Karpas-422 (cell line): ENCODE results near the gene DIPK2B. TPM values are rescaled to one million over a fixed set of nuclear protein-coding genes. Genes with fewer than 3 reads are reported as not detected.

ENCODE experiments used
- DNase-seq: peaks from one replicate; pipeline ENCODE4 v3.0.0-alpha.2; 2015
- H2AFZ ChIP-seq: fragments of 200-600 bp; sonication (generic); 2 replicates; pipeline ENCODE4 v1.6.1; 2014; ENCODE audit warnings: antibody characterized with exemption, low read length, mixed read lengths
- H3K27ac ChIP-seq: fragments of 200-600 bp; sonication (generic); 2 replicates; pipeline ENCODE4 v1.5.1; 2014; ENCODE audit warnings: mild to moderate bottlenecking, low read length, moderate library complexity
- H3K27me3 ChIP-seq: fragments of 200-600 bp; sonication (generic); 2 replicates; pipeline ENCODE4 v1.6.1; 2014; ENCODE audit warnings: low read length, mixed read lengths
- H3K36me3 ChIP-seq: fragments of 200-600 bp; sonication (generic); 2 replicates; pipeline ENCODE4 v1.6.1; 2014; ENCODE audit warnings: low read length, mixed read lengths; ENCODE audit not compliant: insufficient read depth
- H3K4me1 ChIP-seq: fragments of 200-600 bp; sonication (generic); 2 replicates; pipeline ENCODE4 v1.6.1; 2014; ENCODE audit warnings: mild to moderate bottlenecking, low read length, mixed read lengths
- H3K4me2 ChIP-seq: fragments of 200-600 bp; sonication (generic); 2 replicates; pipeline ENCODE4 v1.6.1; 2014; ENCODE audit warnings: low read length, low read depth, mild to moderate bottlenecking; ENCODE audit not compliant: poor library complexity, severe bottlenecking
- H3K4me3 ChIP-seq: fragments of 200-600 bp; sonication (generic); 2 replicates; pipeline ENCODE4 v1.5.1; 2014; ENCODE audit warnings: mild to moderate bottlenecking, antibody characterized with exemption, low read length, mixed read lengths
- H3K79me2 ChIP-seq: fragments of 200-600 bp; sonication (generic); 2 replicates; pipeline ENCODE4 v1.6.1; 2014; ENCODE audit warnings: mild to moderate bottlenecking, low read length, mixed read lengths
- H3K9ac ChIP-seq: fragments of 200-600 bp; sonication (generic); 2 replicates; pipeline ENCODE4 v1.6.0; 2014; ENCODE audit warnings: low read length
- H3K9me2 ChIP-seq: fragments of 200-600 bp; sonication (generic), shearing (Covaris generic); replicated peaks from 2 replicates; pipeline ENCODE4 v1.6.0; 2014; ENCODE audit warnings: mild to moderate bottlenecking, low read length, moderate library complexity; ENCODE audit not compliant: insufficient read depth
- H3K9me3 ChIP-seq: fragments of 300-700, 200-600 bp; sonication (generic); 2 replicates; pipeline ENCODE4 v1.6.1; 2014; ENCODE audit warnings: low read length, mixed read lengths
- H4K20me1 ChIP-seq: fragments of 200-600 bp; sonication (generic); 2 replicates; pipeline ENCODE4 v1.6.1; 2014; ENCODE audit warnings: mild to moderate bottlenecking, antibody characterized with exemption, low read length, low read depth; ENCODE audit not compliant: insufficient read depth
- total RNA-seq: library from RNA; depleted of rRNA; stranded (reverse); fragments of >200 nt; shearing (Covaris generic); gene quantifications from 2 replicates; pipeline ENCODE4 v1.2.3, GENCODE V29; 2014; ENCODE audit warnings: low replicate concordance

Gene DIPK2B
- total RNA-seq, 1 experiment from 2014 or later: not detected

DNA sequence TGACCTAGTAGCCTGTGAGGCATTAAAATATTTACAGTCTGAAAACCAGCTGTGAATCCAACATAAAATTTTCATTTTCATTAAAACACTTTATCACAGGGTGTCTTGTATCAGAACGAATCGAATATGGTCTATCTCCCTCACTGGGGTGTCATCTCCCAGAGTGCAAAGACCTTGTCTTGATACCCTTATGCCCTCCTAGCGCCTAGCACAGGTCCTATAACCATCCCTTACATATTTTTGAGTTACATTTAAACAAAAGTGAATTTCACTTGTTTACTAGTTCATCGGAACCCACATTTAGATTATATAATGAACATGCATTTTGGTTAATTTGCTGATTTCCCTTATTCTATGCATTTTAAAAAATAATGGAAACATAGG, 14.0 kb downstream of the DIPK2B start:
- peaks cover 4% of the 10 kb centered on the region; the same call in 1 of the 2 replicates for H3K4me1 ChIP-seq
- no peaks in the 10 kb centered on the region for H3K9me3 ChIP-seq
- no peaks in the 10 kb centered on the region for H3K36me3 ChIP-seq
- no peak overlapping the region for H2AFZ ChIP-seq
- H3K27me3 ChIP-seq: no peaks in the 10 kb centered on the region
- DNase-seq: no peak
- H4K20me1 ChIP-seq: no peaks in the 10 kb centered on the region
- no peaks in the 10 kb centered on the region for H3K79me2 ChIP-seq
- H3K9me2 ChIP-seq: no peaks in the 10 kb centered on the region
- no peak overlapping the region for H3K4me3 ChIP-seq
- no peak overlapping the region for H3K27ac ChIP-seq
- H3K9ac ChIP-seq: no peak overlapping the region
- H3K4me2 ChIP-seq: no peak overlapping the region

DNA sequence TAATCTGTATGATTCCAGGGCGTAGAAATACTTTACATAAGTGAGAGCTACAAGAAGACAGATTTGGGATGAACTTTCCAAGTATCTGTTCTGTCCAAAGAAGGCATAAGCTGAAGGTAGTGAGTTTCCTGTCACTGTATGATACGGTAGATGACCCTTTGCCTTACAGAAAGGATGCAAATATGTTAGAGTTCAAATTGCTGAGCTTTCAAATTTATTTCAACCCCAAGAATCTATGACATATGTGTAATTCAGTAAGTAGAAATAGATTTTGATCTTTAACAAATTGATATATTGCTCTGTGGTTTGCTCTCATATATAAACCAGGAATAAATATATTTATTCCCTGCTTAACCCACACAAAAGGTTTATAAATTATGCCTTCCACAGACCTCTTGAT, 16.5 kb downstream of the DIPK2B start:
- Histone ChIP-seq H4K20me1 (no peaks in the 10 kb centered on the region), H2AFZ (no peak overlapping the region)

DNA sequence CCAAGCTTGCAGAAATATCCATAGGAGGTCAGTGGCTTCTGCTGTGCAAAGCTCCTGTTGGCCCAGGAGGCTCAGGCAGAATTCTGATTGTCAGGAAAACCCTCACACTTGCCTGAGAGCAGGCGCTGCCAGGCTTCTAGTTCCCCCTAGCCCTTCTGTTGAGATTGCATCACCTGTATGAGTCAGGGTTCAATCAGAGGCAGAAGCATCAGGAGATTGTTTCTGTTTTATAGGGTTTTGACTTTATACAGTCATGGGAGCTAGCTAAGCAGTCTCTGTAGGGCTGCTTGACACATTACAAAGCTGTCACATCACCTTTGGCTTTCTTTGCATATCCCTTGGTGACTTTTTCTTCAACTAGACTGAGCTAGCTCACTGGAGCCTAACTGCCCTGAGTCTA, 27.8 kb downstream of the DIPK2B start:
- Histone ChIP-seq H3K9me2 (no peaks in the 10 kb centered on the region), H3K4me2 (no peak overlapping the region), H3K9ac (no peak overlapping the region), H3K36me3 (no peaks in the 10 kb centered on the region), H3K4me3 (no peak overlapping the region), H3K27ac (no peak overlapping the region), H3K4me1 (peaks cover 6% of the 10 kb centered on the region), H2AFZ (no peak overlapping the region), H3K9me3 (no peaks in the 10 kb centered on the region), H4K20me1 (no peaks in the 10 kb centered on the region), H3K27me3 (no peaks in the 10 kb centered on the region), H3K79me2 (no peaks in the 10 kb centered on the region)
- peak; percentile 56 for DNase-seq

More for the DNA sequence above, 16.5 kb downstream of the DIPK2B start:
- Histone ChIP-seq H3K79me2 (no peaks in the 10 kb centered on the region), H3K9me3 (no peaks in the 10 kb centered on the region; the same call in 1 of the 2 replicates), H3K9ac (no peak overlapping the region), H3K4me1 (peaks cover 4% of the 10 kb centered on the region; the same call in 1 of the 2 replicates), H3K27me3 (no peaks in the 10 kb centered on the region), H3K9me2 (no peaks in the 10 kb centered on the region), H3K27ac (no peak overlapping the region), H3K4me2 (no peak overlapping the region), H3K4me3 (no peak overlapping the region), H3K36me3 (no peaks in the 10 kb centered on the region)
- DNase-seq: no peak

DNA sequence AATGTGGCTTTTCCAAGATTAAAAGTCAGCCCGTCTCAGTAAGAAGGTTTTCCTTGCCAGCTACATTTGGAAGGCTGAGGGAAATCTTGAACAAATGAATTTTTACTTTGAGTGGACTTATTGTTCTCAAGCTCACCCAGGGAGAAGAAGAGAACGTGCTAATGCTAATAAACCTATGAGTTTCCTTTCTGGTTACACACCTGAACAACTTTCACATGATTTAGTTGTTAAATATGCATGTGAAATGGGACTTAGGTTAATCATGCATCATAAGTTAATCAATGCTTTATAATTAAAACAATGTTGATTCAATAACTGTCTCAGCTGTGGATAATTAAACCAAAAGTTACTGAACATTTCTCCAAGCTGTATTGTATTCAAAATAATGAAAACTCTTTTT, 33.9 kb downstream of the DIPK2B start:
- H3K27ac ChIP-seq: no peak overlapping the region
- no peaks in the 10 kb centered on the region for H3K27me3 ChIP-seq
- no peak overlapping the region for H2AFZ ChIP-seq
- H3K4me3 ChIP-seq: no peak overlapping the region
- DNase-seq: no peak
- no peaks in the 10 kb centered on the region for H3K36me3 ChIP-seq
- H3K9me2 ChIP-seq: no peaks in the 10 kb centered on the region
- no peak overlapping the region for H3K9ac ChIP-seq
- no peaks in the 10 kb centered on the region for H3K4me1 ChIP-seq
- no peaks in the 10 kb centered on the region for H3K79me2 ChIP-seq
- H3K9me3 ChIP-seq: no peaks in the 10 kb centered on the region
- no peak overlapping the region for H3K4me2 ChIP-seq
- H4K20me1 ChIP-seq: no peaks in the 10 kb centered on the region

DNA sequence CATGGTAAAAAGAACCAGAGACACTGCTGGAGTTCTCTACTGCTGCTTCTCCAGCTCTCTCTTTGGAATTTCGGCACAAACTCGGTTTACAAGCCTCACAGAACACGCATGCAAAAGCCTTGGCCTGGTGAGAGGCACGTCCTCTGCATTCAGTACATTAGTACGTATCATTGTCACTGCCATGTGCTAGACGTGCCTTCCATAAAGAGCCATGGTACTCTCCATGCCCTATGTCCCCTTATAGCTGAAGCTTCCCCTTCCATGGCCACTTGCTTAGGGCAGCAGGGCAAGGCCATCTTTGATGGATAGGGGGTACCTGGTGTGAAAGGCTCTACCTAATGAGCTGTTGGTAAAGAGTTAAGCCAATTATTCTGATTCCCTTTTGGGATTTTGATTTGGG, 35.0 kb downstream of the DIPK2B start:
- no peaks in the 10 kb centered on the region for H3K9me3 ChIP-seq
- no peak overlapping the region for H3K4me3 ChIP-seq
- no peaks in the 10 kb centered on the region for H3K79me2 ChIP-seq
- H3K4me1 ChIP-seq: no peaks in the 10 kb centered on the region
- H3K9ac ChIP-seq: no peak overlapping the region
- no peaks in the 10 kb centered on the region for H3K36me3 ChIP-seq
- no peak for DNase-seq
- no peak overlapping the region for H3K4me2 ChIP-seq
- H2AFZ ChIP-seq: no peak overlapping the region
- H3K27ac ChIP-seq: no peak overlapping the region
- H4K20me1 ChIP-seq: no peaks in the 10 kb centered on the region
- H3K9me2 ChIP-seq: no peaks in the 10 kb centered on the region
- no peaks in the 10 kb centered on the region for H3K27me3 ChIP-seq

DNA sequence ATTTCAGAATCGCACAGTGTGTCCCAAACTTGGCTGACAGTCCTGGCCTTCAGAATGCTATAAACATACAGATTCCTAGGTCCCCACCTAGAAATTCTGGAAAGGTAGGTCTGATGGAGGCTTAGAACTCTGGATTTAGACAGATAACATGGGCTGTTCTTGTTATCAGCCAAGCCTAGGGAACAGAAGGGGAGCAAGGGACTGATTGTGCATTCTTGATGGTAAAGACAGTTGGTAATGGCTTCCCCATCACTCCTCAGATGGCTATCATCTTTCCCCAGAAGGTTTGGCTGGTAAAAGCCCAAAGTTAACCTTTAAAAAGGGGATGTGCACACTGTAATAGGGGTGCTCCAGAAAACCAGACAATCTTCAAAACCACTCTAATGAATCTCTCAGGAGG, 35.7 kb downstream of the DIPK2B start:
- H3K36me3 ChIP-seq: no peaks in the 10 kb centered on the region
- H3K4me2 ChIP-seq: no peak overlapping the region
- no peaks in the 10 kb centered on the region for H3K9me2 ChIP-seq
- H3K9me3 ChIP-seq: no peaks in the 10 kb centered on the region
- no peaks in the 10 kb centered on the region for H3K27me3 ChIP-seq
- no peak overlapping the region for H3K4me3 ChIP-seq
- no peaks in the 10 kb centered on the region for H4K20me1 ChIP-seq
- no peak overlapping the region for H3K27ac ChIP-seq
- no peaks in the 10 kb centered on the region for H3K79me2 ChIP-seq
- no peak overlapping the region for H3K9ac ChIP-seq
- no peaks in the 10 kb centered on the region for H3K4me1 ChIP-seq
- H2AFZ ChIP-seq: no peak overlapping the region
- no peak for DNase-seq

DNA sequence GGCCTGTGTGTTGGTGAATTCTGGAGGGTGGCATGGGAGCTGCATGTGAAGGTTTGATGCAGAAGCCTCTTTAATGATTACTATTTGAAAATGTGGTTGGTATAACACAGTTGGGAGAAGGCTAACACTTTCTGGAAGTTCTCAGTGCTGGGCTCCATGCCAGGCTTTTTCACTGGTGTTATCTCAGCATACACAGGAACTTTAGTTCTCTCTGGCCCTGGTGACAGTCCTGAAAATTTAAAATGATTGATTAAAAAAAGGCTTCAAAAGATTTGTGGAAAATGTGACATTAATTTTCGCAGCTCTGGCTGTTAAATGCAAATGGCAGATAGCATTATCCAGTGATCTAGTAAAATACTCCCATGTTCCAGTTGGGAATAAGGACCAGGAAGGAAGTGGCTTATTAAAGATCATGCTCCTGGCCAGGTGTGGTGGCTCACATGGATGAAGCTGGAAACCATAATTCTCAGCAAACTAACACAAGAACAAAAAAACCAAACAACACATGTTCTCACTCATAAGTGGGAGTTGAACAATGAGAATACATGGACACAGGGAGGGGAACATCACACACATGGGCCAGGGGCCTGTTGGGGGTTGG, 36.6 kb downstream of the DIPK2B start:
- H3K9me3 ChIP-seq: no peaks in the 10 kb centered on the region
- H3K9ac ChIP-seq: no peak overlapping the region
- no peaks in the 10 kb centered on the region for H3K4me1 ChIP-seq
- H4K20me1 ChIP-seq: no peaks in the 10 kb centered on the region
- no peaks in the 10 kb centered on the region for H3K79me2 ChIP-seq
- no peak overlapping the region for H3K27ac ChIP-seq
- H3K4me3 ChIP-seq: no peak overlapping the region
- H3K4me2 ChIP-seq: no peak overlapping the region
- H3K36me3 ChIP-seq: no peaks in the 10 kb centered on the region
- no peak for DNase-seq
- H3K27me3 ChIP-seq: no peaks in the 10 kb centered on the region
- H3K9me2 ChIP-seq: no peaks in the 10 kb centered on the region
- H2AFZ ChIP-seq: no peak overlapping the region

DNA sequence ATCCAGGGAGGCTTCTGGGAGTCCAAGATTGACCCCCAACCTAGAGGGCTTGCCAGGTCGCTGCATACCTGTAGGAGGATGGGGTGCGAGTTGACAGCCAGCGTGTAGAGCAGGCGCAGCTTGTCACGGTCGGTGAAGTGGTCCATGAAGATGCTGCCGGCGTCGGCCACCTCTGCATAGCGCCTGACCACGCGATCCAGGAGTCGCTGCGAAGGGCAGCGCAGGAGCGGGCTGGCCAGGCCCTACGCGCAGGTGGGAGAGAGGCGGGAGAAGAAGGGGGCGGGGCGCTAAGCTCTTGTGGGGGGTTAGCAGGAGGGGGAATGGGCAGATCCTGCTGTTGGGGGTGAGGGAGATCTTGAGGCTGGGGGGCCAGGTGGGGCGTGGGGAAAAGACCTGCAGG, 43.0 kb downstream of the DIPK2B start:
- no peaks in the 10 kb centered on the region for H3K4me1 ChIP-seq
- no peaks in the 10 kb centered on the region for H3K9me3 ChIP-seq
- no peaks in the 10 kb centered on the region for H3K9me2 ChIP-seq
- no peak overlapping the region for H3K4me2 ChIP-seq
- no peak overlapping the region for H3K27ac ChIP-seq
- no peaks in the 10 kb centered on the region for H3K36me3 ChIP-seq
- H3K9ac ChIP-seq: no peak overlapping the region
- H2AFZ ChIP-seq: no peak overlapping the region
- H4K20me1 ChIP-seq: no peaks in the 10 kb centered on the region
- no peaks in the 10 kb centered on the region for H3K79me2 ChIP-seq
- DNase-seq: no peak
- no peaks in the 10 kb centered on the region for H3K27me3 ChIP-seq
- H3K4me3 ChIP-seq: no peak overlapping the region

DNA sequence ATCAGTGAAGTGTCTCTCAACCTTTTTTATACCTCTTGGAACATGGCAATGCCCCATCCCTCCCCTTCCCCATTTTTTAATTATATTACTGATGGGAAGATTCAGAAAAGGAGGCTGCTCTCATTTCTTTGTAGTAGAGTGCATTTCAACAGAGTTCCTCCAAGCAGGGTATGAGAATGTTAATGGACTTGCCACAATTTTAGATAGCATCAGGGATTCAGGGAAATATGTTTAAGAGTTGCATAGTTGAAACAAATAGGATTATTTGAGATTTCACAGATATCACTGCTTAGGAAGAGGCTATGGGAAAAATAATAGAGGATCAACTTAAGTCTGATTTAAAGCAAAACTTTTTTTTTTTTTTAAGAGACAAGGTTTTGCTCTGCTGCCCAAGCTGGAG, 46.2 kb downstream of the DIPK2B start:
- no peaks in the 10 kb centered on the region for H3K79me2 ChIP-seq
- no peaks in the 10 kb centered on the region for H3K9me3 ChIP-seq
- no peak overlapping the region for H3K4me2 ChIP-seq
- no peaks in the 10 kb centered on the region for H3K9me2 ChIP-seq
- H3K36me3 ChIP-seq: no peaks in the 10 kb centered on the region
- no peak overlapping the region for H3K27ac ChIP-seq
- no peak for DNase-seq
- H3K27me3 ChIP-seq: no peaks in the 10 kb centered on the region
- H3K9ac ChIP-seq: no peak overlapping the region
- H4K20me1 ChIP-seq: no peaks in the 10 kb centered on the region
- H2AFZ ChIP-seq: no peak overlapping the region
- H3K4me3 ChIP-seq: no peak overlapping the region
- H3K4me1 ChIP-seq: no peaks in the 10 kb centered on the region
